Spleen (tissue), 11 donors: ENCODE data around the gene SEZ6L2. TPM values are rescaled to one million over a fixed set of nuclear protein-coding genes. Genes with fewer than 3 reads are reported as not detected.

Source experiments
- DNase-seq: peaks from one replicate; pipeline ENCODE4 v3.0.0-alpha.2; 2020
- H3K27ac ChIP-seq, 8 donors: fragments of 200-600 bp; sonication (generic) in 7 of 8; 1 replicate in 4 of 8; 2 replicates in 4 of 8; pipeline versions ENCODE4 v1.5.0 to v1.8.0; 2016 to 2021; ENCODE audit warnings: inconsistent platforms in 4 of 8, mild to moderate bottlenecking in 4 of 8, moderate library complexity in 1 of 8
- H3K27me3 ChIP-seq, 7 donors: fragments of 200-600 bp; sonication (generic) in 6 of 7; replicated peaks in 1 of 7; 1 replicate in 4 of 7; 2 replicates in 3 of 7; pipeline versions ENCODE4 v1.5.0 to v1.8.0; 2016 to 2021; ENCODE audit warnings: inconsistent platforms in 3 of 7, mild to moderate bottlenecking in 1 of 7
- H3K36me3 ChIP-seq, 6 donors: fragments of 200-600 bp; sonication (generic) in 5 of 6; 1 replicate in 4 of 6; 2 replicates in 2 of 6; pipeline versions ENCODE4 v1.5.0 to v1.8.0; 2016 to 2021; ENCODE audit warnings: inconsistent platforms in 2 of 6
- H3K4me1 ChIP-seq, 6 donors: fragments of 200-600 bp; sonication (generic) in 5 of 6; 1 replicate in 3 of 6; 2 replicates in 3 of 6; pipeline versions ENCODE4 v1.5.0 to v1.8.0; 2016 to 2021; ENCODE audit warnings: inconsistent platforms in 3 of 6
- H3K4me3 ChIP-seq, 8 donors: fragments of 200-600 bp; sonication (generic) in 7 of 8; 1 replicate in 4 of 8; 2 replicates in 4 of 8; pipeline versions ENCODE4 v1.5.0 to v1.8.0; 2016 to 2021; ENCODE audit warnings: inconsistent platforms in 4 of 8, mild to moderate bottlenecking in 4 of 8, moderate library complexity in 2 of 8
- H3K9me3 ChIP-seq, 8 donors: fragments of 200-600 bp; sonication (generic) in 7 of 8; 1 replicate in 4 of 8; 2 replicates in 4 of 8; pipeline versions ENCODE4 v1.5.0 to v1.8.0; 2016 to 2021; ENCODE audit warnings: inconsistent platforms in 4 of 8
- CTCF ChIP-seq, 11 experiments: fragments of 200-600 bp in 7 of 11; fragments of 450-650 bp in 4 of 11; sonication (generic) in 4 of 11; IDR thresholded peaks in 8 of 11; conservative IDR thresholded peaks in 3 of 11; 1 replicate in 7 of 11; 2 replicates in 4 of 11; pipeline versions ENCODE4 v1.4.0 to v1.8.0; 2016 to 2021; ENCODE audit warnings: antibody characterized with exemption in 11 of 11, inconsistent platforms in 4 of 11, mild to moderate bottlenecking in 1 of 11
- POLR2A ChIP-seq, 3 donors: fragments of 450-650 bp; IDR thresholded peaks; one replicate each; pipeline ENCODE4 v1.5.1; 2017; ENCODE audit warnings: antibody characterized with exemption in 3 of 3, mild to moderate bottlenecking in 1 of 3
- POLR2AphosphoS5 ChIP-seq, 3 donors: sonication (generic); formaldehyde crosslinking; IDR thresholded peaks; one replicate each; pipeline ENCODE4 v1.5.1; 2017; ENCODE audit warnings: antibody characterized with exemption in 3 of 3
- WGBS, 5 donors: extraction: QIAGEN DNeasy Blood & Tissue Kit in 3 of 5; methylation state at CpG; one replicate each; pipeline versions ENCODE4 v1.1.5 to v1.1.7; 2013 to 2018; 5-methylcytosine and 5-hydroxymethylcytosine counted together
- intact Hi-C: fragments of 100-400 bp; cut with DNase I; formaldehyde crosslinking; loops from one replicate; pipeline ENCODE4 v1.15.0; 2023; ENCODE audit warnings: low total_unique reads
- polyA plus RNA-seq, 3 donors: library from polyadenylated mRNA; stranded (reverse); fragments of 200-250 nt; gene quantifications; one replicate each; pipeline ENCODE4 v1.2.1, GENCODE V29; 2013
- total RNA-seq, 7 donors: library from RNA; depleted of rRNA in 3 of 7; stranded (reverse); fragments of >200 nt in 3 of 7; fragmentation: NEBNext Ultra II Directional in 4 of 7; extraction: Animal tissue kit (Norgen Biotek cat#: 25700) in 4 of 7; gene quantifications; one replicate each; pipeline versions ENCODE4 v1.1.0 to v1.2.1, GENCODE V29; 2016 to 2021
- donor health status: healthy with polysubstance abuse.
- donor health status: DM: no; HTN: no; CAD: no; lungs with moderate emphysema.
- donor health status: DM: no; HTN: no; CAD: no.
- donor health status: Bipolar disorder and iron deficiency.
- donor health status: healthy.
- donor health status: DM: no; HTN: no; CAD: no.
- donor health status: DM: yes; HTN: yes; CAD: no.

SEZ6L2 gene
- total and polyA plus RNA-seq, 10 donors: 0.35 to 4.1 (median 2.1) TPM

GRCh38 chr16:29860218-29860617, 39.1 kb downstream of the SEZ6L2 start:
- Histone ChIP-seq H3K27me3 (no peaks in the 10 kb centered on the region), H3K4me1 (peaks cover 17 to 36% (median 29%) of the 10 kb centered on the region in 6 donors), H3K27ac (no peak overlapping the region), H3K36me3 (peaks cover 0 to 40% (median 31%) of the 10 kb centered on the region in 6 donors), H3K4me3 (no peak overlapping the region), H3K9me3 (no peaks in the 10 kb centered on the region)
- 86 to 93% (median 91%) methylated on average over 9 of the region's 9 CpGs for WGBS, 5 donors
- no peak for TF ChIP-seq POLR2A (IDR thresholded peaks at IDR 0.05)
- intact Hi-C loops: no loop called here
- no peak for DNase-seq

GRCh38 chr16:29858974-29859373, 40.4 kb downstream of the SEZ6L2 start:
- intact Hi-C loops: no loop called here
- no peak for TF ChIP-seq POLR2AphosphoS5 (IDR thresholded peaks at IDR 0.05)
- no peak for TF ChIP-seq POLR2A (IDR thresholded peaks at IDR 0.05)
- no peak for TF ChIP-seq CTCF (IDR thresholded peaks at IDR 0.05 in 8 of 11, conservative IDR thresholded peaks at IDR 0.05 in 3 of 11)
- Histone ChIP-seq H3K36me3 (peaks cover 0 to 40% (median 31%) of the 10 kb centered on the region in 6 donors), H3K9me3 (no peaks in the 10 kb centered on the region), H3K4me1 (peaks cover 17 to 35% (median 28%) of the 10 kb centered on the region in 6 donors), H3K27ac (no peak overlapping the region), H3K27me3 (no peaks in the 10 kb centered on the region), H3K4me3 (no peak overlapping the region)
- WGBS, 5 donors: 93 to 96% (median 96%) methylated on average over 13 to 19 of the region's 19 CpGs
- DNase-seq: no peak

GRCh38 chr16:29858149-29858849, 41.1 kb downstream of the SEZ6L2 start:
- DNase-seq: no peak
- TF ChIP-seq POLR2A (IDR thresholded peaks at IDR 0.05) (no peak), POLR2AphosphoS5 (IDR thresholded peaks at IDR 0.05) (no peak), CTCF (IDR thresholded peaks at IDR 0.05 in 8 of 11, conservative IDR thresholded peaks at IDR 0.05 in 3 of 11) (no peak)
- 76 to 95% (median 84%) methylated on average over 9 to 10 of the region's 10 CpGs for WGBS, 5 donors
- intact Hi-C loops: no loop called here
- Histone ChIP-seq H3K4me1 (peaks cover 14 to 28% (median 22%) of the 10 kb centered on the region in 6 donors), H3K27ac (no peak overlapping the region), H3K27me3 (no peaks in the 10 kb centered on the region), H3K36me3 (peaks cover 0 to 40% (median 31%) of the 10 kb centered on the region in 6 donors), H3K9me3 (no peaks in the 10 kb centered on the region), H3K4me3 (no peak overlapping the region)

GRCh38 chr16:29857133-29857760, 42.1 kb downstream of the SEZ6L2 start:
- no peak for DNase-seq
- H3K9me3 ChIP-seq: no peaks in the 10 kb centered on the region
- intact Hi-C loops: no loop called here
- no peaks in the 10 kb centered on the region for H3K27me3 ChIP-seq
- WGBS, 5 donors: 79 to 93% (median 87%) methylated on average over 7 of the region's 7 CpGs
- H3K4me1 ChIP-seq: peaks cover 12 to 26% (median 20%) of the 10 kb centered on the region in 6 donors
- no peak overlapping the region for H3K27ac ChIP-seq
- H3K36me3 ChIP-seq: peaks cover 0 to 40% (median 31%) of the 10 kb centered on the region in 6 donors
- TF ChIP-seq POLR2A (IDR thresholded peaks at IDR 0.05): no peak
- no peak for TF ChIP-seq CTCF (IDR thresholded peaks at IDR 0.05 in 8 of 11, conservative IDR thresholded peaks at IDR 0.05 in 3 of 11)
- no peak for TF ChIP-seq POLR2AphosphoS5 (IDR thresholded peaks at IDR 0.05)
- no peak overlapping the region for H3K4me3 ChIP-seq
